Astrocyte of the spinal cord (primary cell): ENCODE data around the gene ANTXR1.

Source experiments
- DNase-seq: peaks from one replicate; pipeline ENCODE4 v3.0.0; 2011; ENCODE audit warnings: low read depth, low spot score
- H3K4me3 ChIP-seq: 2 replicates; pipeline ENCODE4 v1.5.1; 2011; ENCODE audit warnings: low read depth, mild to moderate bottlenecking, low read length, moderate library complexity
- in situ Hi-C: cut with HindIII; loops from 2 replicates; pipeline ENCODE4 v1.10.0; 2017; ENCODE audit warnings: low sequenced_read_pairs
- TF ChIP-seq, protein P1 (sequence below): IDR thresholded peaks from 2 replicates; pipeline ENCODE4 v1.5.1; 2012; ENCODE audit warnings: low read depth, mild to moderate bottlenecking, low read length, inconsistent platforms

The ANTXR1 gene

GRCh38 chr2:69178756-69179155 lies 165.8 kb downstream of the ANTXR1 start:
- TF ChIP-seq, protein P1, sequence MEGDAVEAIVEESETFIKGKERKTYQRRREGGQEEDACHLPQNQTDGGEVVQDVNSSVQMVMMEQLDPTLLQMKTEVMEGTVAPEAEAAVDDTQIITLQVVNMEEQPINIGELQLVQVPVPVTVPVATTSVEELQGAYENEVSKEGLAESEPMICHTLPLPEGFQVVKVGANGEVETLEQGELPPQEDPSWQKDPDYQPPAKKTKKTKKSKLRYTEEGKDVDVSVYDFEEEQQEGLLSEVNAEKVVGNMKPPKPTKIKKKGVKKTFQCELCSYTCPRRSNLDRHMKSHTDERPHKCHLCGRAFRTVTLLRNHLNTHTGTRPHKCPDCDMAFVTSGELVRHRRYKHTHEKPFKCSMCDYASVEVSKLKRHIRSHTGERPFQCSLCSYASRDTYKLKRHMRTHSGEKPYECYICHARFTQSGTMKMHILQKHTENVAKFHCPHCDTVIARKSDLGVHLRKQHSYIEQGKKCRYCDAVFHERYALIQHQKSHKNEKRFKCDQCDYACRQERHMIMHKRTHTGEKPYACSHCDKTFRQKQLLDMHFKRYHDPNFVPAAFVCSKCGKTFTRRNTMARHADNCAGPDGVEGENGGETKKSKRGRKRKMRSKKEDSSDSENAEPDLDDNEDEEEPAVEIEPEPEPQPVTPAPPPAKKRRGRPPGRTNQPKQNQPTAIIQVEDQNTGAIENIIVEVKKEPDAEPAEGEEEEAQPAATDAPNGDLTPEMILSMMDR: no peak
- no peak overlapping the region for H3K4me3 ChIP-seq
- DNase-seq: no peak
- in situ Hi-C loops: no loop called here

DNA sequence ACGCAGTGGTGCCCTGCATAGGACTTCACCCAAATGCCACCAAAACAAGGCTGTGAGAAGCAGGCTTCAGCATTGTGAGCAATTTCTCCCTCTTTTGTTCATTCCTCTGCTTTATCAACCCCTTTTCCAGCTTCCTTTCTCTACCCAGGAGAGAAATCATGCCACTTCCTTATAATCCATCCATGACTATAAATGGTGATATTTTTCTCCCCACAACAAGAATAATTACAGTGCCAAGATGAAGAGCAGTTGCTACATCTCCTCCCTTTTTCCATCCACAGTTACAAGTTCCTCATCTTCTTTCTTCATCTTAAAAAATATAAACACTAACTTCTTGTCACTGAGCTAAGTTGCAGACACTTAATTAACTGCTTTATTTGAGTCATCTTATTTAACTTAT lies 167.2 kb downstream of the ANTXR1 start:
- in situ Hi-C loops: no loop called here
- H3K4me3 ChIP-seq: no peak overlapping the region
- no peak for DNase-seq
- TF ChIP-seq, protein P1: no peak

DNA sequence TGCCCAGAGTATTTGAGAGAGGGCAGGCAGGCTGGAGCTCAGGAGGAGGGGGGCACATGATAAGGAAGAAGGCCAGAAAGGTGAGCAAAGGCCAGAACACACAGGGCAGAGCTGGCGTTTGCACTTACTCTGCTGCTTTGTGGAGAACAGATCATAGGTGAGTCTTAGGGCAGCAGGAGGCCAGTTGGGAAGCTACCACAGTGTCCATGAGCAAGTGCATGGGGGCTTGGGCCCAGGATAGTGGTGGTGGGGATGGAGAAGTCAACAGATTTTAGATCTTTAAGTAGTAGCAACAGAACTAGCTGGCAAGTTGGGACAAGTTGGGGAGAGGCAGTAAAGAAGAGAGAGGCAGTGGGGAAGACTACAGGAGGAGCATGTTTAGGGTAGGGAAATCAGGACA lies 168.0 kb downstream of the ANTXR1 start:
- in situ Hi-C loops: no loop called here
- TF ChIP-seq, protein P1: no peak
- DNase-seq: no peak
- H3K4me3 ChIP-seq: no peak overlapping the region

GRCh38 chr2:69181806-69182427 lies 168.9 kb downstream of the ANTXR1 start:
- TF ChIP-seq, protein P1: no peak
- no peak overlapping the region for H3K4me3 ChIP-seq
- in situ Hi-C loops: no loop called here
- no peak for DNase-seq

DNA sequence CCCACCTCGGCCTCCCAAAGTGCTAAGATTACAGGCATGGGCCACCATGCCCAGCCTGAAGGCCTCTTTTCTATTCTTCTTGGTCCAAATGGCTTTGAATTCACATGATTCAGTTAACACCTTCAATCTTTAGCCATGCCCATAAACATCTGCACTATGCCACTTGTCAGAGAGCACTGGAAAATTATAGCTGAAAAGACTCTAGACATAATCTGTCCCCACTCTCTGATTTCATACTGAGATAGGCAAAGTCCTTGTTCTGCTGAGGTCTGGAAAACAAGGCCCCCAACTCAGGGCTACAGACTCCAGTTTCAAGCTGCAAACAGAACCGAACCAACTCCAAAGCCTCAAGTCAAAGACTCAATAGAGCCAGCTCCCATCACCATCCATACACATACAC lies 170.7 kb downstream of the ANTXR1 start:
- TF ChIP-seq, protein P1: no peak
- no peak for DNase-seq
- in situ Hi-C loops: no loop called here
- H3K4me3 ChIP-seq: no peak overlapping the region

DNA sequence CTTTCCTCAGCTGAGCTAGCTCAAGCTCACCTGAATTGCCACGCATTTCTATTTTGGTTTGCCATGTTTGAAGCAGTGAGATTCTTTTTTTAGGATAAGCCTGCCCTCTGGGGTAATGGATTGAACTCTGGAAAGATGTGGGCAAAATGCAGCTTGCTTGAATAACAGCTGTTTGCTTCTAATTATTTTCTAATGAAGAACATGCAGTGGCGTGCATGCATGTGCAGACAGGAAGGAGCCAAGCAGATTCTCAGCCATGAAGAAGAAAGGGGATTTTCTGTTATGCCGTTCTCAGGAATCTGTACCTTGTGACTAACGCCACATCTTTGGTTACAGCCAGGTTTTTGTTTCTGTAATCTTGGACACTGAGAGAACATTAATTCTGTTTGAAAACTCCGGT lies 171.2 kb downstream of the ANTXR1 start:
- no peak for DNase-seq
- in situ Hi-C loops: no loop called here
- TF ChIP-seq, protein P1: no peak
- no peak overlapping the region for H3K4me3 ChIP-seq
